ENCODE measurements around the gene RNF223.

DNA sequence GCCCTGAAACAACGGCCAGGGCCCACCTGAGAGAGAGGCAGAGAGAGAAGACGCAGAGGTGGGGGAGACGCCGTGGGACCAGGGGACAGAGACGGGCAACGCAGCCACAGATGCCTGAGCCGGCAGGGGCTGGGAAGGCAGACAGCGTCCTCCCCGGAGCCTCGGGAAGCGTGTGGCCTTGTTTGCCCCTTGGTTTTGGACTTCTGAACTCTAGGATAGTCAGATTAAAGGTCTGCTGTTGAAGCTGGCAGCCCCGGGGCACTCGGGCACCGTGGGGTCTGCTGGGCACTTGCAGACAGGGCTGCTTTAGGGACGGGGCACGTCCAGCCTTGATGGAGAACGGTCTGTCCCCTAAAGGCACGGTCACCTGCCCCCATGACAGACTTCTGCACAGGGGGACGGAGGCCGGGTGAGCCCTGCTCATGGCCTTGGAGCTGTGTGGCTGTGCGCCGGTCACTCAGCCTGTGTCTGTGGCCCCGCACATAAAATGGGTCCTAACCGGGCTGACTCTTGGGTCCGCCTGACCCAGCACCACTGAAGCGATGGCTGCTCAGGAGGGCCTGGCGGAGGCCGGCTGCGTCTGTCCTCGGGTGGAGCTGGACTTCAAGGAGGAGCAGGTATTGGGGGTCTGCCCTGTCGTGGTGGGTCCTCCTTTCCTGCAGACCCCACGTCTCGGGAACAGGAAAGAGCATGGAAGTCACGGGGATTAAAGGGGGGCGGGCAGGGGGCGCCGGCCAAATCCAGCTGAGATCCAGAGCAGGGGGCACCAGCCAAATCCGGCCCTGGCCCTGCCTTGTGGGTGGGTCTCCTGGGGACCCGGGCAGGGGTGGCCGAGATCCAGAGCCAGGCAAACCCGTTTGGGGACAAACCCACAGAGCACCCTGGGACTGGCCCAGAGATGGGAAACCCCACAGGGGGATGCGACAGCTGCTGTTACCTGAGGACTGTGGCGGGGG is 9.6 kb upstream of the RNF223 start:
- no peak for TF ChIP-seq POLR2A (IDR thresholded peaks at IDR 0.05; ENCODE audit: low read depth, low read length)
- TF ChIP-seq TAF1 (IDR thresholded peaks at IDR 0.05; ENCODE audit: low read depth, low read length), result no peak

Measured in GM12891 (cell line).